CD4-positive, alpha-beta T cell treated with Interleukin-10 for 1 hour (primary cell): ENCODE measurements around the gene XBP1.
"Not testable (repeated sequence)": the region's sequence is repeated elsewhere in the genome, so short reads cannot be mapped to it uniquely, and the experiment has no call there.

Source experiments
- DNase-seq: peaks from one replicate; pipeline ENCODE4 v3.0.0-alpha.2; 2020

Gene XBP1

DNA sequence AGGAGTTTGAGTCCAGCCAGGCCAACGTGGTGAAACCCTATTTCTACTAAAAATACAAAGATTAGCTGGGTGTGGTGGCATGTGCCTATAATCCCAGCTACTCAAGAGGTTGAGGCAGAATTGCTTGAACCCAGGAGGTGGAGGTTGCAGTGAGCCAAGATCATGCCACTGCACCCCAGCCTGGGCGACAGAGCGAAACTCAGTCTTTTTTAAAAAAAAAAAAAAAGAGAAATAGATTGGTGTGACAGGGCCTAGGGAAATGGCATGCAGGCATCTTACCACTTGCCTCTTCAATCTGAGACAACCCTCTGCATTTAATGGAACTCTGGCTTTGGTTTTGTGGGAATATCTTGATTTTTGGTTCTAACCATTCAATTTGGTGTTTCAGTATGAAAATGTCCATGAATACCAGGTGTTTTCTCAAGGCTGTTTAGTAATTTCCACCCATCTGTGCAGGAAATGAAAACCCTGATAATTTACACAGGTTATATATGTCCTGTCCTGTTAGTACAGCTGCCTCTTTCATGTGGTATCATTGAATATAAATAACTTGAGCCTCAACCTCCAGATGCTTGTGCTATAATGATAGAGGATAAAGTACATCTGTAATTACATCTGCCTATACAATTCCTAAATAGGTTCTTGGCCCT lies 8.4 kb downstream of the XBP1 start:
- DNase-seq, result no peak

DNA sequence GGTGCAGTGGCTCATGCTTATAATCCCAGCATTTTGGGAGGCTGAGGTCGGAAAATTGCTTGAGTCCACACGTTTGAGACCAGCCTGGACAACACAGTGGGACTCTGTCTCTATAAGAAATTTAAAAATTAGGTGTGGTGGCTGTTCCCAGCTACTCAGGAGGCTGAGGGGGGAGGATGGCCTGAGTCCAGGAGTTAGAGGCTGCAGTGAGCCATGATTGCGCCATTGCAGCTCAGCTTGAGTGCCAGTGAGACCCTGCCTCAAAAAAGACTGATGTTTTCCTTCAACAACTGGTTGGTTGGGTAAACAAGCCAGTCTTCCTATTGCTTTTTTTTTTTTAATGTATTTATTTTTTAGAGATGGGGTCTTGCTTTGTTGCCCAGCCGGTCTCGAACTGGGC lies 9.2 kb downstream of the XBP1 start:
- no peak for DNase-seq

DNA sequence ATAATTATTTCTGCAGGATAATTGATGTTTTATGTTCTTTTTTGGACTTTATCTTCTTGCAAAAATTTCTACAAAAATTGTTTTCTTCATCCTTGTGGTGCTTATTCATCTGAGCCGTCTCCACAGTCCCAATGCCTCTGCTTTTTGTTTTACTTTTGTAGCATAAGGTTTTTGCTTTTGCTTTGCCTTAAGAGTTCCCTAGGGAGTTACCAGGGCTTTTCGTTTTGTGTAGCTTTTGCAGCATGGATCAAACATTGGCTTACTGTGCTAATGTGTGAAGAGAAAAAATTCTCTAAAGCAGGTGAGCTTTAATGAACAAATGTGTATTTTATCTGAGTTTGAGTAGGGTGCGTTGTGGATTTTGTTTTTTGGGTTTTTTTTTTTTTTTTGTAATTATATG lies 11.8 kb downstream of the XBP1 start:
- DNase-seq, result no peak

DNA sequence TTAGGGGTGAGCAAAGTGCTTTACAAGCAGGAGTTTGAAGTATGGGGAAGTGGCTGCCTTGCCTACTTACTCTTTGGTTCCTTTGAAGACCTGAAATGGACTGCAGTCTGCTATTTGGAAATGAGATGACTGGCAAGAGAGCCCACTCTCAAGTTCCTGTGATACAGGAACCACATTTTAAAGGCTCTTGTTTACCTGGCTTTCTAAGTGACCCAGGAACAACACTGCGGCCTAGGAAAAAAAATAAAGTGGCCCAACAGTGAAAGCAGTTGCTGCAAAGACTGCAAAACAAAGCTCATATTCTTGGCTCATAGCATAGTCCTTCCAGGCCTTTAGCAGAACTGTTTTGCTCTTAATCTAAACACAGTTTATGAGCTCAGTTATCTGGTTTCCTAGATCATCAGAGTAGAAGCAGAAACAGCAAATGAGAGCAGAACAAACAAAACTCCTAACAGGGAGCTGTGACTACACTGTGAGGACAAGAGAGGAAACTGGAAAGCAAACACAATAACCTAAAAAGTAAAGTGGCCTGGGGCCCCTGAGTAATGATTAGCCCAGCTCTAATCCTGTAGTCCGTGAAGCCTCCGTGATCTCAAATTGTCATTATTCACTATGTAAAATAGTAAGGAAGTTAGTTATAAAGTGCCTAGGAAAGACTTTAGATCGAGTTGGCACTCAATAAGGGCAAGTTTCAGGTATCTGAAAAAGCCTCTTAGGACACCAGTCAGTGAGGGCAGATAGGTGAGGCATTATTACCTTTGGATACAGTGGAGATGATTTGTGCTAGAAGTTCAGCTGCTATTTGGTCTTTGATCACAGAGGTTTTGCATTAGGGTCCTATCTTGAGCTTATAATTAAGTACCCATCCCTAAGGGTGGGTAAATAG lies 16.3 kb downstream of the XBP1 start:
- DNase-seq, result no peak

DNA sequence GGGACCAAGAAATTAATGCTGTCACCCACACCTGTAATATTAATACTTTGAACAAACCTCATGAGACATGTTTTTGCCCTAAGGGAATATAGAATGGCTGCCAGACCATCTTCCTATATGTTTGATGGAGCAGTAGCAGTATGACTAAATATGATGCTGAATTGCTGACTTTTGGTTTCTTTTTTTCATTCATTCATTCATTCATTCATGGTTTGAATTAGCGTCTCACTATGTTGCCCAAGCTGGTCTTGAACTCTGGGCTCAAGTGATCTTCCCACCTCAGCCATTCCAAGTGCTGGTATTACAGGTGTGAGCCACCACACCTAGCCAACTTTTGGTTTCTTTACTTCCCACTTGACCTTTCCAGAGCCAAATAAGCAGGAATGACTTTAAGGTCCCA lies 20.1 kb downstream of the XBP1 start:
- no peak for DNase-seq

DNA sequence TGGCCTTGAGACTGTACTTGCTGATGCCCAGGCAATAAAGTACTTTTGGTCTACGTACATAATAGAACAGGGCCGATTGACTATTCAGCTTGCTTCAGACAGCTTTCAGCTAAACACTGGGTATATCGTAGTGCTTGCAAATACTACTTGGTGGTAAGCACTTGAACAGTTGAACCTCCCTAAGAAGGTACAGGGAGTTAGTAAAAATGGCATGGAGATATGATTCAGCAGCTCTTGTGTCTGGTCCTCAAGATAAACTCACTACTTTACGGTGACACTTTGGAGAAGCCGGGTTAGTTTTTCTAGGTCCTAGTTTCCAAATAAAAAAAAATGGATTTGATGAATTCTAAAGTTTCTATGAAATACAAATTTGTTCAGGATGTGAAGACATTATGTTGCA lies 20.5 kb downstream of the XBP1 start:
- DNase-seq, result no peak

DNA sequence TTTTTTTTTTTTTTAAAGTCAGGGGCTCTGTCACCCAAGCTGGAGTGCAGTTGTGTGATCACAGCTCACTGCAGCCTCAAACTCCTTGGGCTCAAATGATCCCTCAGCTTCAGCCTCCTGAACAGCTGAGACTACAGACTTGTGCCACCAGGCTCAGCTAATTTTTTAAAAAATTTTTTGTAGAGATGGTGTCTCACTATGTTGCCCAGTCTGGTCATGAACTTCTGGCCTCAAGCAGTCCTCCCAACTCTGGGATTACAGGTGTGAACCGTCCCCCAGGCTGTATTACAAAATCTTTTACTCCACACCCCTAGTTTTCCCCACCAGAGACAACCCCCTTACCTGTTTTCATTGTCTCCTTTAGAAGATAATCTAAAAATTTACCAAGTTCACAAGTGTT lies 26.0 kb downstream of the XBP1 start:
- DNase-seq, result no peak

DNA sequence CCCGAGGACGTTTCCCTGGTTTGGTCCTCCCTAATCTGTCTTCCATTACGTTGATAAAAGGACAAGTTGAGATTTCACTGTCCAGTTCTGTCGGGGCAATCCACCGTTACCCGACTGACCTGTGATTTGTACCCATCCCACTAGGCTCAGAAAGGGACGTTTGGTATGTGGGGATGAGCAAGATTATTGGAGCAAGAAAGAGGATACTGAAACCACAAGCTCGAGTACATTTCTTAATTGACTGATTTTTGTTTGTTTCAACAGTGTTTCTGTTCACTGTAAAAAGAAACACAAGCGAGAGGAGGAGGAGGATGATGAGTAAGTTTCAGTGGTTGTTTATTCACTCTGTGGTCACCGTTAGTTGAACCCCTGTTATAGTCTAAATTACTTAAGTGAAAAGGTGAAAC lies 26.9 kb downstream of the XBP1 start:
- DNase-seq, result no peak

DNA sequence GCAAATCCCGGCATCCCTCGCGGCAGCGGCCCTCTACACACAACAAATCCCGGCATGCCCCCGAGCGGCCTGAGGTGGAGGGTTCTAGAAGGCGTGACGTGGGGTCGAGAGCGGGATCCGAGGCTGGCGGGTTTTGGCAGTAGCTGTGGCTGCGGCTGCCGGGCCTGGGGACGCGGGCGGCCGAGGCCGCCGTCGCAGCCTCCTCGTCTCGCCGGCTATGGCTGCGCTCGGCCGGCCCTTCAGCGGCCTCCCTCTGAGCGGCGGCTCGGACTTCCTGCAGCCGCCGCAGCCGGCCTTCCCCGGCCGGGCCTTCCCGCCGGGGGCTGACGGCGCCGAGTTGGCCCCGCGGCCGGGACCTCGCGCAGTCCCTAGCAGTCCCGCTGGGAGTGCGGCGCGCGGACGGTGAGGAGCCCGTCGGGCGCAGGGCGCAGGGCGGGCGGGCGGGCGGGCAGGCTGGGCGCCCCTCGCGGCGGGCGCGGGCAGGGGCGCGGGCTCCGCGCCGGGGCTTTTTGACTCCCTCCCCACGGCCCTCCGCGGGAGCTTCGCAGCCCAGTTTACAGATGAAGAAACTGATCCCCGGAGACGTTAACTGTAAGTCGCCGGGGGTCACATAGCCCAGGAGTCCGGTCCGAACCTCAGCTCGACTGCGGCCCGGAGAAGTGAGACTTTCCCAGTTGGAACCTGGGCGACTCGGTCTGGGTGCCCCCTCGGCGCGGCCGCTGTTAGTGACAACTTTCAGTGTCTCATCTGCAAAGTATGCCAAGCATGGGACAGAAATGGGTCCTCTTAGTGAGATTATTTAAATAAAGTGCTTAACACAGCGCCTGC lies 27.5 kb downstream of the XBP1 start, which contains the start of gene CCDC117:
Gene CCDC117 (plus strand): TSS at position 63 of the 828 bp plus-strand sequence. CDS start 155 bp downstream, at position 218.
- peak; percentile 95 for DNase-seq

DNA sequence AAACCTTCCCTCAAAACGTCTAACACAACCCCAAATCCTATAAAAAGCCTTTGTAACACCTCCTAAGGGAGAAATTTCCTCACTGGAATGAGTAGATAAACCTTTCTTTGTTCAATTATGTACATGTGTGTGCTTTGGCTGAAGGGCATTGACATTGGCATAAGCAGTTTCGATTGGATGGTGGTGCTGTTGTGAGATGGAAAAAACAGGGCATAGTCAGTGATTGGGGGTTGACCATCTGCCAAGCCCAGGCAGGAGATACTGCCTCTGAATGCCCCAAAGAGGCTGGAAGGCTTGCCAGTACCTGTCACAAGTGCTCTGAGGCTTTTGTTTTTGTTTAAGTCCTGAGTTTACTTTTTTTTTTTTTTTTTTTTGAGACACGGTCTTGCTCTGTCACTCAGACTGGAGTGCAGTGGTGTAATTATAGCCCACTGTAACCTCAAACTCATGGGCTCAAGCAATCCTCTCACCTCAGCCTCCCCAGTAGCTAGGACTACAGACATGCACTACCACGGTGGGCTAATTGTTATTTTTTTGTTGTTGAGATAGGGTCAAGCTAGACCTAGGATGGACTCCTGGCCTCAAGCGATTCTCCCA lies 29.1 kb downstream of the XBP1 start:
- no peak for DNase-seq

DNA sequence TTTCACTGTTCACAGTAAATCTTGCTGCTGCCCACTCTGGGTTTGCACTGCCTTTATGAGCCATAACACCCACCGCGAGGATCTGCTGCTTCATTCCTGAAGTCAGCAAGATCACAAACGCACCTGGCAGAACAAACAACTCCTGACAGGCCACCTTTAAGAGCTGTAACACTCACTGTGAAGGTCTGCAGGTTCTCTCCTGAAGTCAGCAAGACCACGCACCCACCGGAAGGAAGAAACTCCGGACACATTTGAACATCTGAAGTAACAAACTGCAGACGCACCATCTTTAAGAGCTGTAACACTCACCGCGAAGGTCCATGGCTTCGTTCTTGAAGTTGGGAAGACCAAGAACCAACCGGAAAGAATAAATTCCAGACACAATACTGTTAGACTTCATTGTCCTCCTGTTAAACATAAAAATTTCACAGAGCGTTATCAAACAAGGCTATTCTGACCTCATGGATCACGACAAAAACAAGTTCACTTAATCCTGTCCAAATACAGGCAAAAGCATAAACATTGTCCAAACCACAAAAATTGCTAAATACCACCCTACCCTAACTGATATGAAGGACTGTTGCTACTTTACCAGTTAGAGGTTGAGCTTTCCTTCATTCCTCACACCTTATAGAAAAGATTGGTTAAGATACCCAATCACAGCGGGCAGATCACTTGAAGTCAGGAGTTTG lies 30.8 kb downstream of the XBP1 start:
- DNase-seq, result no peak

DNA sequence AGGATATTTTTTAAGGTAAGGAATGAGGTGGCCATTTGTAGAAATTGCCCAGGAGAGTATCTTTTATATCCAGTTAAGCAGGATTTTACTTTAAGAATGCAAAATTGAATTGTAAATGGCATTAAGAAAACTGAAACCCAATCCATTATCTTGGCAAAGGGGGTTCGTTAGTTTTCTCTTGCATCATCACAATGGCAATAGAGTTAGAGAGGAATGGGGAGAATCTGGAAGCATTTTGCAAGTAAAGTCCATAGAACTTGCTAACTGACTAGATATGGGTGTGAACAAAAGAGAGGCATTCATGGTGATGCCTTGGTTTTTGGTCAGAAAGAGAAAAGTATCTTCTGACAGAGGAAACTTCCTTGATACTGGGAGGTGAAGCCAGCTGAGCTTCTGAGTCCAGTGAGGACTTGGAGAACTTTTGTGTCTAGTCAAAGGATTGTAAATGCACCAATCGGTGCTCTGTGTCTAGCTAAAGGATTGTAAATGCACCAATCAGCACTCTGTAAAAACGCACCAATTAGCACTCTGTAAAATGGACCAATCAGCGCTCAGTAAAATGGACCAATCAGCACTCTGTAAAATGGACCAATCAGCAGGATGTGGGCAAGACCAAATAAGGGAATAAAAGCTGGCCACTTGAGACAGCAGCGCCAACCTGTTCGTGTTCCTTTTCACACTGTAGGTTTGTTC lies 31.5 kb downstream of the XBP1 start:
- DNase-seq, result peak; percentile 29

DNA sequence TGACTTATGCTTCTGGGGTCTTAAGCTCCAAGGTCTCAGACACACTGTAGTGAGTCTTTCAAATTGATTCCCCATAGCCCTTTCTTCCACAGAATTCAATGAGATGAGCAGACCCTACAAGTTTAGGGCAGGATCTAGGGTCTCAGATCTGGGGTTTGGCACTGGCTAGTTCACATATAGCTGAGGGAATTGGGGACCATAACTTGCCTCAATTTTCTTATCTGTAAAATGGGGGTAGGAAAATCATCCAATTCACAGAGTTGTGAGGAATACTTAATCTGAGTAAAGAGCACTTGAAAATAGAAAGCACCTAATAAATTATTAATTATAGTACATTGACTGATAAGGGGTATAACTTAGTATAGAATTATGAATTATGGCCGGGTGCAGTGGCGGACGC lies 33.7 kb downstream of the XBP1 start:
- no peak for DNase-seq

DNA sequence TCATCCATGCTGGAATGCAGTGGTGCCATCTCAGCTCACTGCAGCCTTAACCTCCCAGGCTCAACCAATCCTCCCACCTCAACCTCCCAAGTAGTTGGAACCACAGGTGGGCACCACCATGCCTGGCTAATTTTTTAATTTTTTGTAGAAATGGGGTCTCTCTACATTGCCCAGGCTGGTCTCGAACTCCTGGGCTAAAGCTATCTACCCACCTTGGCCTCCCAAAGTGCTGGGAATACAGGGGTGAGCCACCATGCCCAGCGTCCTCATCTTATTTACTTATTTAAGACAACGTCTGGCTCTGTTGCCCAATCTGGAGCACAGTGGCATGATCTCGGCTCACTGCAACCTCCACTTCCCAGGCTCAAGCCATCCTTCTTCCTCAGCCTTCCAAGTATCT lies 38.4 kb downstream of the XBP1 start:
- not testable (repeated sequence) for DNase-seq

DNA sequence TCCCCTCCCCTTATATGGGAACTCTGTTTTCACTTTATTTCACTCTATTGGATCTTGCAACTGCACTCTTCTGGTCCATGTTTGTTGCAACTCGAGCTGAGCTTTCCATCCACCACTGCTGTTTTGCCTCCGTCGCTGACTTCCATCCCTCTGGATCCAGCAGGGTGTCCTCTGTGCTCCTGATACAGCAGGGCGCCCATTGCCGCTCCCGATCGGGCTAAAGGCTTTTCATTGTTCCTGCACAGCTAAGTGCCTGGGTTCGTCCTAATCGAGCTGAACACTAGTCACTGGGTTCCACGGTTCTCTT lies 39.0 kb downstream of the XBP1 start:
- DNase-seq, result no peak

DNA sequence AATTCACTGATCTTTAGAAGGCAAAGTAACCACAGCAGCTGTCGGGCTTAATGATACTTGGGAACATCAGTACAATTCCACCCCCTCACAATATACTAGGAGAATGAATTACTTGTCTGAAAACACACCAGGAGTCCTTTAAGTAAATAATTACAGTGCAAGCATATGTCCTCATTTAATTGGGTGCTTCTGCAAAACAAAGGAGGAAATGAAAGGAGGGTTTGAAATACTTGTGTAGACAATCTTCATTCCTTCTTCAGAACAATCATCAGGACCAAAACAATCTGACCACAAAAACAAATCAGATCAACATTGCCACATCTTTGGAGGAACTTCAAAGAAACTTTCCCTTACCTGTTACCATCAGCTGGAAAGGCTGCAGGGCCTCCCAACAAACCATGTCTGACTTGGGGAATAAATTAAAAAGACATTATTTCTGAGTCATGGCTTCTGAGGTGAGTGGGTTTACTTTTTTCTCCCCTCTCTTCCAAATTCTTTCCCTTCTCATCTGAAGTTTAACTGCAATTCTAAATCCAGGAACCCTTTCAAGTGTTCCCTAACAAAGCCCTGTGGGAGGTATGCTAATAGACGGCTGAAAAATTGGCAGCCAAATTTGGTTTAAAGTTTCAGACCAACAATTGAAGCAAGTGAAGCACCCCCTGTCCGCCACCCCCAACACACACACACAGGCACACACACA lies 40.4 kb downstream of the XBP1 start:
- no peak for DNase-seq

DNA sequence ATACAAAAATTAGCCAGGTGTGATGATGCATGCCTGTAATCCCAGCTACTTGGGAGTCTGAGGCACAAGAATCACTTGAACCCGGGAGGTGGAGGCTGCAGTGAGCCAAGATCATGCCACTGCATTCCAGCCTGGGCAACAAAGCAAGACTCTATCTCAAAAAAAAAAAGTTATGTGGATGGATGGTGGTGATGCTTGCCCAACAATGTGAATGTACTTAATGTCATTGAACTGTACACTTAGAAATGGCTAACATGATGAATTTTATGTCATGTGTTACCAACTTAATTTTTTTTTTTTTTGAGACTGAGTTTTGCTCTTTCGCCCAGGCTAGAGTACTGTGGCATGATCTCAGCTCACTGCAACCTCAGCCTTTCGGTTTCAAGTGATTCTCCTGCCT lies 45.9 kb downstream of the XBP1 start:
- not testable (repeated sequence) for DNase-seq

DNA sequence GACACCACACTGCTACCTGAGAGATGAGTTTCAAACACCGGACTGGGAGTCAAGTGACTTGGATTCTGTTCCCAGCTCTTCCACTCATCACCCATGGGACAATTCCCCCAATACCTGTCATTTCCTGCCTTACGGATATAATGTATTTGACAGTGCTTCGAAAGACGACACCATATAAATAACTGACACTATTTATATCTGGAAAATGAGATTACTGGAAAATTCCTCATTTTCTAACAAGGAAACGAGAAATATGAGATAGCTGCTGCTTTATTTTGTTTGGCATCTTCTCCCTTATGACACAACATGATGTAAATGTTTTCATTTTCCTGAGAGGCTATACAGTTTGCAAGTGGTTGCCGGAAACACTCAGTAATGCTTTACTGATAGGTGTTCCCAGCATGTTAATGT lies 49.9 kb downstream of the XBP1 start:
- DNase-seq, result no peak
